WTC11 (cell line): ENCODE data around the gene RAPGEF5. TPM values are rescaled to one million over a fixed set of nuclear protein-coding genes. Genes with fewer than 3 reads are reported as not detected.

ENCODE experiments used
- ATAC-seq: fragments of 200-7000 bp; cut with Tn5 transposase; 2 replicates; pipeline ENCODE4 v1.10.0; 2021; ENCODE audit warnings: mild to moderate bottlenecking, moderate library complexity
- CTCF ChIA-PET: fragments of 300-600 bp; sonication (Branson Sonifier 250); formaldehyde crosslinking; loops from one replicate; lab custom pipeline; 2021; ENCODE audit warnings: antibody characterized with exemption; lab: Charles Lee
- POLR2A ChIA-PET: fragments of 350-600 bp; sonication (Branson Sonifier 250); formaldehyde crosslinking; loops from one replicate; lab custom pipeline; 2021; ENCODE audit warnings: antibody characterized with exemption; lab: Charles Lee
- DNase-seq: peaks from one replicate; pipeline ENCODE4 v3.0.0; 2021; ENCODE audit warnings: low spot score
- H3K27ac Mint-ChIP-seq: 2 replicates; pipeline ENCODE4 v1.8.0; 2021; ENCODE audit warnings: mixed read lengths
- H3K27me3 Mint-ChIP-seq: 2 replicates; pipeline ENCODE4 v1.8.0; 2021; ENCODE audit warnings: low read depth, mild to moderate bottlenecking, moderate library complexity, mixed read lengths
- H3K36me3 Mint-ChIP-seq: 2 replicates; pipeline ENCODE4 v1.8.0; 2021; ENCODE audit warnings: mixed read lengths
- H3K4me1 Mint-ChIP-seq: 2 replicates; pipeline ENCODE4 v1.8.0; 2022; ENCODE audit warnings: mixed read lengths
- H3K4me3 Mint-ChIP-seq: 2 replicates; pipeline ENCODE4 v1.8.0; 2021; ENCODE audit warnings: mild to moderate bottlenecking, moderate library complexity, mixed read lengths
- H3K9me3 Mint-ChIP-seq: 2 replicates; pipeline ENCODE4 v1.8.0; 2021; ENCODE audit warnings: mixed read lengths
- CREB1 ChIP-seq: sonication (generic); formaldehyde crosslinking; IDR thresholded peaks from 2 replicates; pipeline ENCODE4 v1.8.0; 2023; ENCODE audit warnings: mild to moderate bottlenecking, missing genetic modification reagents
- ELF4 ChIP-seq: sonication (generic); formaldehyde crosslinking; IDR thresholded peaks from 2 replicates; pipeline ENCODE4 v1.8.1; 2022; ENCODE audit warnings: low read depth, mild to moderate bottlenecking, moderate library complexity, missing genetic modification reagents
- FOXJ3 ChIP-seq: sonication (generic); formaldehyde crosslinking; IDR thresholded peaks from 2 replicates; pipeline ENCODE4 v1.9.0; 2021; ENCODE audit warnings: missing genetic modification reagents, mild to moderate bottlenecking, borderline replicate concordance
- FOXK1 ChIP-seq: sonication (generic); formaldehyde crosslinking; IDR thresholded peaks from 2 replicates; pipeline ENCODE4 v1.8.0; 2022; ENCODE audit warnings: mild to moderate bottlenecking, moderate library complexity, missing genetic modification reagents
- FOXP1 ChIP-seq: sonication (generic); formaldehyde crosslinking; IDR thresholded peaks from 2 replicates; pipeline ENCODE4 v1.8.0; 2022; ENCODE audit warnings: missing genetic modification reagents, mild to moderate bottlenecking, moderate library complexity, borderline replicate concordance
- KAT7 ChIP-seq: sonication (generic); formaldehyde crosslinking; IDR thresholded peaks from 2 replicates; pipeline ENCODE4 v1.8.1; 2023; ENCODE audit warnings: missing genetic modification reagents, mild to moderate bottlenecking, borderline replicate concordance
- MLX ChIP-seq: sonication (generic); formaldehyde crosslinking; IDR thresholded peaks from 2 replicates; pipeline ENCODE4 v1.8.1; 2023; ENCODE audit warnings: mild to moderate bottlenecking, missing genetic modification reagents, moderate library complexity
- NFE2L1 ChIP-seq: sonication (generic); formaldehyde crosslinking; IDR thresholded peaks from 2 replicates; pipeline ENCODE4 v1.8.1; 2023; ENCODE audit warnings: missing genetic modification reagents
- NR2C2 ChIP-seq: sonication (generic); formaldehyde crosslinking; IDR thresholded peaks from 2 replicates; pipeline ENCODE4 v1.8.0; 2022; ENCODE audit warnings: mild to moderate bottlenecking, missing genetic modification reagents
- OVOL2 ChIP-seq: fragments of 250-450 bp; sonication (Bioruptor Pico); IDR thresholded peaks from 2 replicates; pipeline ENCODE4 v1.9.0; 2021; ENCODE audit warnings: mild to moderate bottlenecking, borderline replicate concordance
- RELA ChIP-seq: sonication (generic); formaldehyde crosslinking; IDR thresholded peaks from 2 replicates; pipeline ENCODE4 v1.8.1; 2022; ENCODE audit warnings: missing genetic modification reagents, mild to moderate bottlenecking, borderline replicate concordance
- SMAD4 ChIP-seq: sonication (generic); formaldehyde crosslinking; IDR thresholded peaks from 2 replicates; pipeline ENCODE4 v1.8.0; 2022; ENCODE audit warnings: mild to moderate bottlenecking, missing genetic modification reagents
- STAT6 ChIP-seq: sonication (generic); formaldehyde crosslinking; conservative IDR thresholded peaks from 2 replicates; pipeline ENCODE4 v1.8.1; 2023; ENCODE audit warnings: mild to moderate bottlenecking, low read depth, missing genetic modification reagents, moderate library complexity
- ZNF425 ChIP-seq: fragments of 250-450 bp; sonication (Bioruptor Pico); conservative IDR thresholded peaks from 2 replicates; pipeline ENCODE4 v1.9.0; 2021; ENCODE audit warnings: mild to moderate bottlenecking
- total RNA-seq: library from RNA; stranded (reverse); gene quantifications from 3 replicates; pipeline ENCODE4 v1.2.3, GENCODE V29; 2021
- TF ChIP-seq, protein P1 (sequence below): sonication (generic); formaldehyde crosslinking; IDR thresholded peaks from 2 replicates; pipeline ENCODE4 v1.8.0; 2023; ENCODE audit warnings: mild to moderate bottlenecking, missing genetic modification reagents
- TF ChIP-seq, protein P2 (sequence below): fragments of 250-450 bp; sonication (Bioruptor Pico); IDR thresholded peaks from 2 replicates; pipeline ENCODE4 v1.9.0; 2021; ENCODE audit warnings: mild to moderate bottlenecking

The RAPGEF5 gene
- total RNA-seq, 1 experiment from 2014 or later: 12.3 TPM

DNA sequence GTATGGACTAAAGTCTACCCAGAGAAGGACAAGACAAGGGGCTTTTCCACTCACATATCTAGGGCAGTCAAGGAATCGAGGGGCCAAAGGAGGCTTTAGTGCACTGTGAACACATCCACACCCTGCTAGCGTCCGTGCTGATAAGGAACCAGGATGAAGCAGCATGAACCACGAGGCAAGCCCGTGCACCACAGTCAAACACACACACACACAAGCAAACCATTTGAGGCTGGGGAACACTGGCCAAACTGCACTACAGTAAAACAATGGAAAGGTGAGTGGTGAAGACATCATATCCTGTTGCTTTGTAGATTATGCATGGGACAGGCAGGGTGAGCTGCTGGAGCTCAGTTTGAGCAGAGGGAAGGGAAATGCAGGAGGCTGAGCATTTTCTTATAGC is 233.8 kb downstream of the RAPGEF5 start:
- peak overlapping the region; percentile 0; the same call in 1 of the 2 replicates for H3K27ac Mint-ChIP-seq
- no peaks in the 10 kb centered on the region for H3K9me3 Mint-ChIP-seq
- DNase-seq: no peak
- no peak overlapping the region for H3K4me3 Mint-ChIP-seq
- H3K27me3 Mint-ChIP-seq: no peaks in the 10 kb centered on the region
- ChIA-PET POLR2A (no interaction called here), CTCF (interaction anchor here (0.6 to 2.5 kb wide), 2 partner anchors 13 to 70 kb away, joined by 3 to 17 read pairs; no protein-coding TSS in a partner anchor)
- ATAC-seq: peak; percentile 81
- peaks cover 23% of the 10 kb centered on the region for H3K4me1 Mint-ChIP-seq
- TF ChIP-seq KAT7 (CRISPR knock-in tag) (no peak), SMAD4 (CRISPR knock-in tag) (no peak)
- peaks cover 3% of the 10 kb centered on the region; the same call in 1 of the 2 replicates for H3K36me3 Mint-ChIP-seq

GRCh38 chr7:22121702-22122474 is 235.1 kb downstream of the RAPGEF5 start:
- no peak for DNase-seq
- H3K36me3 Mint-ChIP-seq: peaks cover 3% of the 10 kb centered on the region; the same call in 1 of the 2 replicates
- no peak for TF ChIP-seq OVOL2 (CRISPR knock-in tag)
- no peak for TF ChIP-seq NFE2L1 (CRISPR knock-in tag)
- TF ChIP-seq STAT6 (CRISPR knock-in tag): no peak
- TF ChIP-seq MLX (CRISPR knock-in tag): no peak
- no peak for TF ChIP-seq RELA (CRISPR knock-in tag)
- TF ChIP-seq NR2C2 (CRISPR knock-in tag): no peak
- TF ChIP-seq, protein P1, sequence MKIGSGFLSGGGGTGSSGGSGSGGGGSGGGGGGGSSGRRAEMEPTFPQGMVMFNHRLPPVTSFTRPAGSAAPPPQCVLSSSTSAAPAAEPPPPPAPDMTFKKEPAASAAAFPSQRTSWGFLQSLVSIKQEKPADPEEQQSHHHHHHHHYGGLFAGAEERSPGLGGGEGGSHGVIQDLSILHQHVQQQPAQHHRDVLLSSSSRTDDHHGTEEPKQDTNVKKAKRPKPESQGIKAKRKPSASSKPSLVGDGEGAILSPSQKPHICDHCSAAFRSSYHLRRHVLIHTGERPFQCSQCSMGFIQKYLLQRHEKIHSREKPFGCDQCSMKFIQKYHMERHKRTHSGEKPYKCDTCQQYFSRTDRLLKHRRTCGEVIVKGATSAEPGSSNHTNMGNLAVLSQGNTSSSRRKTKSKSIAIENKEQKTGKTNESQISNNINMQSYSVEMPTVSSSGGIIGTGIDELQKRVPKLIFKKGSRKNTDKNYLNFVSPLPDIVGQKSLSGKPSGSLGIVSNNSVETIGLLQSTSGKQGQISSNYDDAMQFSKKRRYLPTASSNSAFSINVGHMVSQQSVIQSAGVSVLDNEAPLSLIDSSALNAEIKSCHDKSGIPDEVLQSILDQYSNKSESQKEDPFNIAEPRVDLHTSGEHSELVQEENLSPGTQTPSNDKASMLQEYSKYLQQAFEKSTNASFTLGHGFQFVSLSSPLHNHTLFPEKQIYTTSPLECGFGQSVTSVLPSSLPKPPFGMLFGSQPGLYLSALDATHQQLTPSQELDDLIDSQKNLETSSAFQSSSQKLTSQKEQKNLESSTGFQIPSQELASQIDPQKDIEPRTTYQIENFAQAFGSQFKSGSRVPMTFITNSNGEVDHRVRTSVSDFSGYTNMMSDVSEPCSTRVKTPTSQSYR (CRISPR knock-in tag): no peak
- ATAC-seq: no peak
- H3K4me3 Mint-ChIP-seq: no peak overlapping the region
- no peaks in the 10 kb centered on the region for H3K27me3 Mint-ChIP-seq
- no peaks in the 10 kb centered on the region for H3K9me3 Mint-ChIP-seq
- ChIA-PET CTCF (no interaction called here), POLR2A (no interaction called here)
- H3K4me1 Mint-ChIP-seq: peaks cover 23% of the 10 kb centered on the region
- no peak overlapping the region for H3K27ac Mint-ChIP-seq

GRCh38 chr7:22120391-22121053 is 236.4 kb downstream of the RAPGEF5 start:
- H3K4me3 Mint-ChIP-seq: no peak overlapping the region
- ChIA-PET CTCF (interaction anchor here (1.1 kb wide), 1 partner anchor 10 kb away, joined by 6 read pairs; no protein-coding TSS in a partner anchor), POLR2A (no interaction called here)
- ATAC-seq (no peak), DNase-seq (no peak)
- peaks cover 3% of the 10 kb centered on the region; the same call in 1 of the 2 replicates for H3K36me3 Mint-ChIP-seq
- H3K9me3 Mint-ChIP-seq: no peaks in the 10 kb centered on the region
- TF ChIP-seq STAT6 (CRISPR knock-in tag): no peak
- TF ChIP-seq, protein P2, sequence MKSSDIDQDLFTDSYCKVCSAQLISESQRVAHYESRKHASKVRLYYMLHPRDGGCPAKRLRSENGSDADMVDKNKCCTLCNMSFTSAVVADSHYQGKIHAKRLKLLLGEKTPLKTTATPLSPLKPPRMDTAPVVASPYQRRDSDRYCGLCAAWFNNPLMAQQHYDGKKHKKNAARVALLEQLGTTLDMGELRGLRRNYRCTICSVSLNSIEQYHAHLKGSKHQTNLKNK (CRISPR knock-in tag): no peak
- TF ChIP-seq ELF4 (CRISPR knock-in tag): no peak
- no peak for TF ChIP-seq ZNF425 (CRISPR knock-in tag)
- no peak for TF ChIP-seq CREB1 (CRISPR knock-in tag)
- TF ChIP-seq FOXJ3: no peak
- TF ChIP-seq FOXP1: no peak
- no peak for TF ChIP-seq FOXK1 (CRISPR knock-in tag)
- H3K27me3 Mint-ChIP-seq: no peaks in the 10 kb centered on the region
- peaks cover 21% of the 10 kb centered on the region for H3K4me1 Mint-ChIP-seq
- no peak overlapping the region for H3K27ac Mint-ChIP-seq
